Cortex of kidney (tissue), 1 donor: ENCODE data around the gene PCDHB15.

Source experiments
- DNase-seq: peaks from one replicate; lab custom pipeline; 2025; lab: John Stamatoyannopoulos, UW

The PCDHB15 gene

DNA sequence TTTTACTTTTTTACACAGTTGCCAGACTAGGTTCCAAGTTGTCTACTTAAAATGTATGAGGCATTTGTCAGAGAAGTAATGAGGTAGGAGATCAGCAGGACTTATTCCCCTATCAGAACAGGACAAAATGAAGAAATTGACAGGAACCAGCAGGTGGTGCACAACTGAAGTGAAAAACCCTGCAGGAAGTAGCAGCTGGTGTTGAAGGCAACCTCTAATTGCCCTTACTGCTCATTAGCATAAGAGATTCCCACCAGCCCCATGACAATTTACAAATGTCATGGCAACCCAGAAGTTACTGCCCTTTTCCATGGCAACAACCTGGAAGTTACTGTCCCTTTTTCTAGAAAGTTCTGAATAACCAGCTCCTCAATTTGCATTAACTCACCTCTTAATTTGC, 5.4 kb downstream of the PCDHB15 start:
- no peak for DNase-seq

DNA sequence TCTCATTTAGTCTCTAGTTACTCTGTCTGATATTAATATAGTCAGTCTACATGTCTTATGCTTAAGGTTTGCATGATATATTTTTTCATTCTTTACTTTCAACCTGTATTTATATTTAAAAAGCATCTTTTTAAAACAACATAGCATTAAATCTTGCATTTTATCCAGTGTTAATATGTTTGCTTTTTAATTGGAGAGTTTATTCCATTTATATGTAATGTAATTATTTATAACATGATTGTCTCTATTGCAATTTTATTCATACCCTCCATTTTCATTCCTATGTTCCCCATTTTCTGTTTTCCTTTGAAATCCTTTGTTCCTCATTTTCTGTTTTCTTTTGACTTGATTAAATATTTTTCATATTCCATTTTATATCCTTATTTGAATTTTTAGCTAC, 13.3 kb downstream of the PCDHB15 start:
- no peak for DNase-seq

DNA sequence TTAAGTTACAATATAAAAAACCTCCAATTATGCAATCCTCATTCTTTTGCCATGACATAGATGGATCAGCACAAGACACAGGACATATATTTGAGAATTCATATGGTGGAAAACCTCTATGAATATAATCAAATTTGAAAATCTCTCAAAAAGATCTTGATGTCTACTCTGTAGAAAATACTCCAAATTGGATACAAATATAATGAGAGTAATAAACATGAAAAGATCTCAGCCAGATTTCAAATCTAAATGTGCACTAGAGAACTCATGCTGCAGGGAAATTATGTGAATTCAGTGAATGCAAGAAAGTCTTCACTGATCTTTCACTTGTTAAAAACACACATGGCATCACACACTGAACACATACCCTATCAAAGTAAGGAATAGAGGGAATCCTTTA, 13.8 kb downstream of the PCDHB15 start:
- DNase-seq, result no peak

DNA sequence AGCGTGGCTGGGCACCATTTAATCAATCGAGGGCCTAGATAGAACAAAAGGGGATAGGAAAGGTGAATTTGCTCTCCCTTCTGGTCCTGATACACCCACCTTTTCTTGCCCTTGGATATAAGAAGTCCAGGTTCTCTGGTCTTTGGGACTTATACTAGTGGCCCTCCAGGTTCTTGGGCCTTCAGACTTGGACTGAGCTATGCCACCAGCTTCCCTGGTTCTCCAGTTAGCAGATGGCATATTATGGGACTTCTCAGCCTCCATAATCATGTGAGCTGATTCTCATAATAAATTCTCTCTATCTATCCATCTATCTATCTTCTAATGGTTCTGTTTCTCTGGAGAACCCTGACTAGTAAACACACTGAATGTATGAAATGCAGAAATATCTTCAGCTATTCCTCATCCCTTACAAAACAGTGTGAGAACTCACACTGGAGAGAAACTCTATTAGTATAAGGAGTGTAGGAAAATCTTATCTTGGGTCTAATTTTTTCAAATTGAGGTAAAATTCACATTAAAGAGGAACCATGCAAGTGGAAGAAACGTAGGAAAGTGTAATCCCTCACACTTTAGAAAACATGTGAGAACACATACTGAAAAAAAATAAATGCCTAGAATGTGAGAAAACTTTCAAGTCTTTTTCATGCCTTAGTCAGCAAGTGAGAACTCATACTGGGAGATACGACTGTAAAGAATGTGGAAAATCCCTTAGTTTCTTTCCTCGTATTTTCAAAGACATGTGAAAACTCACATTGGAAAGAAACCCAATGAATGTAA, 15.5 kb downstream of the PCDHB15 start:
- no peak for DNase-seq

DNA sequence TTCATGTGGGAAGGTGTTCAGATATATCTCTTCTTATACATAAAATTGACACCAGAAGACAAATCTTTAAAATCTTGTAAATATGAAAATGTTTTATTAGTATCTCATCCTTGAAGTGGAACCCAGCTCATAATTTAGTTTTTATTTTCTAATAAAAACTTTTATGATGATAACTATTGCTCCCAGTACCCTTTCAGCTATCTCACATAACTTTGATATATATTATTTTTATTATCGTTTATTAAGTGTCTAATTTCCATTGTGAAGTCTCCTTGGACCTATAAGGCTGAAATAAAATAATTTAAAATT, 16.0 kb downstream of the PCDHB15 start:
- no peak for DNase-seq

DNA sequence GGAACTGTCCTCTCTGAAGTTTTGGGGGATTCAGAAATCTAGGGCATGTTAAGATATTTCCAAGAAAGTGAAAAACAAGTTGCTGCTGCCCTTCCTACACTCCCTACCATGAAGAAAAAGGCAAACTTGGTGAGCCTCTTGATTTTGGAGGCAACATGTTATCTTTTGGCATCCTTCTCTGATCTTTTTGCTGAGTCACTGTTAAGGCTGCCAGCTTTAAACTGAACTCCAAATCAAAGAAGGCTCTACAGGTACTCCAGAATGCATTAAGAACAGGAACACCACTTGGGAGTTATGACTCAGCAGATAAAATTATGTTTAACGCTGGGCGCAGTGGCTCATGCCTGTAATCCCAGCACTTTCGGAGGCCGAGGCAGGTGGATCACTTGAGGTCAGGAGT, 24.0 kb downstream of the PCDHB15 start:
- DNase-seq, result no peak

DNA sequence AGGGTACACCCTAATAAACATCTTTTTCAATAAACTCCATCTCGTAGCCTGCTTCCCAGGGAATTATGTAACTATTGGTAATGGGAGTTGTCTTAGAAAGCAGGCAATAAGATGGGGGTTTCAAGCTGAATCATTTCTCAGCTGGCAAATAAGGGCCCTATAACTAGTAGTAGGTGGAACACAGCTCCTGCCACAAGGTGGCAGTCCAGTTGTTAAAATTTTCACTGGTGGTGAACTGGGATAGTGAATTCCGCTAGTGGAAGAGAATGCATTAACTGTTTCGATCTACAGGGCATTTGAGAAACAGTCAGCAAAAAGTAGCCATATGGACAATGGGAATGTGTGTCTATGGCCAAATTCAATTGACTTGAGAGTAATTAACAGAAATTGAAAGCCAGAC, 27.7 kb downstream of the PCDHB15 start:
- DNase-seq, result no peak

DNA sequence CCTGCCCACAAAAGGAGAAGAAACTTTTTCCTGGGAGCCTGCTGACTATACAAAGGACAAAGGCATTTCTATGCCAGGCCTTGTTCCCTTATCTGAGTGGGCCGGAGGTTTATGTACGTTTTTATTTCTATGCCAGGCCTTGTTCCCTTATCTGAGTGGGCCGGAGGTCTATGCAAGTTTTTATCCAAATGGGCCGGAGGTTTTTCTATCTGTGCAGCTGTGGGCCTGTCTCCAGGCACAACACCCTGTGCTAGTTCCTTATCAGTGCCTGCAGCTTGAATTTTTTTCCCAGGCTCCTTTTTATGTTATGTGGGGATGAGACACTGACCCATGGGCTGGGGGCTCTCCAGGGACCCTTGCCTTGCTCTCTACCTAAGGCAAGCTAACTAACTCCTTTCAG, 53.2 kb downstream of the PCDHB15 start:
- DNase-seq, result no peak
